ENCODE measurements around the gene RPL11. TPM values are rescaled to one million over a fixed set of nuclear protein-coding genes. Genes with fewer than 3 reads are reported as not detected.
"Not testable (repeated sequence)": the region's sequence is repeated elsewhere in the genome, so short reads cannot be mapped to it uniquely, and the experiment has no call there.

The RPL11 gene
- total RNA-seq, 1 donor from 2014 or later: 1,231 TPM

GRCh38 chr1:23684415-23684814 is 7.2 kb upstream of the RPL11 start:
- intact Hi-C loops (cut with micrococcal nuclease): no loop called here

GRCh38 chr1:23685197-23685596 is 6.4 kb upstream of the RPL11 start:
- intact Hi-C loops (cut with micrococcal nuclease): not testable (repeated sequence)

GRCh38 chr1:23687680-23688079 is 3.9 kb upstream of the RPL11 start:
- intact Hi-C loops (cut with micrococcal nuclease): not testable (repeated sequence)

GRCh38 chr1:23688281-23688680 is 3.3 kb upstream of the RPL11 start:
- intact Hi-C loops (cut with micrococcal nuclease): not testable (repeated sequence)

GRCh38 chr1:23692308-23692871 is 784 bp downstream of the RPL11 start:
- intact Hi-C loops (cut with micrococcal nuclease): no loop called here

GRCh38 chr1:23693599-23693998 is 2.0 kb downstream of the RPL11 start:
- intact Hi-C loops (cut with micrococcal nuclease): no loop called here

DNA sequence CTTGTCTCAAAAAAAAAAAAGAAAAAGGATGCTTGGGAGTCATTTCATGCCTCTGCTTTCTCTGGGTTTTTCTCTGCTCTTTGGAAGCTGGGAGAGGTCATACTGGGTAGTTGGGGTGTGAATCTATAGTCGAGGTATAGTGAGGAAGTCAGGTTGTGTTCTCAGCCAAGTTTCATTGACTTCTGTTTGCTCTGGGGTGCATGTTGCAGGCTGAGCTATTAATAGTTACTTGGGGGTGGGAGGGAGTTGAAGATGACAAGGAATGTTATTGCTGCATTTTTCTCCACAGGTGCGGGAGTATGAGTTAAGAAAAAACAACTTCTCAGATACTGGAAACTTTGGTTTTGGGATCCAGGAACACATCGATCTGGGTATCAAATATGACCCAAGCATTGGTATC is 2.8 kb downstream of the RPL11 start:
- intact Hi-C loops (cut with micrococcal nuclease): no loop called here

- intact Hi-C loops (cut with micrococcal nuclease): no loop called here
These were observed 4.1 kb downstream of the RPL11 start for GRCh38 chr1:23695667-23696066.

DNA sequence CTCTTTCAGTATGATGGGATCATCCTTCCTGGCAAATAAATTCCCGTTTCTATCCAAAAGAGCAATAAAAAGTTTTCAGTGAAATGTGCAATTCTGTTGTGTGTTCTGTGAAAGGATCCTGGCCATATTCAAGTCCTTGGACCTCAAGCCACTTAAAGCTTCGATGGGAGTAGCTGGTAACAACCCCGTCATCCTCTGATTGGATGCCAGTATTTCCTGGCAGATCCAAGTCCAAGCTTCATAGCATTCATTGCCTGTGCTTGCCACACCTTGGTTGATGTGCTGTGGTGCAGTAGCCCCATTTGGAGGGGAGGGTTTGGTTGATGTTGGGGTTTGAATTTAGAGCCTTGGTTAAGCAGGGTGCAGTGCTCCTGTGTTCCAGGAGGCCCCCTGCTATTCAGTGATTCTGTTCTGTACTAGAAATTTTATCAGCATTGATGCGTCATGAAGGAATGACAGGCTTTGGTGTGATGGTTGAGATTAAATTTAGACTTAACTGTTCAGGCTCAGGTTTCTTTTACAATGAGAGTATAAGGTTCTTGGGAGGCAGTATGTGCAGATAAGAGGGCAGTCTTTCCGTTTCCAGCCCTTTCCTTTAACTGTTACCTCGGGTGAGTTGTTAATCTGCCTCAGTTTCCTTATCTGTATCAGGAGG is 4.9 kb downstream of the RPL11 start:
- intact Hi-C loops (cut with micrococcal nuclease): no loop called here

- intact Hi-C loops (cut with micrococcal nuclease): no loop called here
These were observed 6.9 kb downstream of the RPL11 start for GRCh38 chr1:23698466-23698865.

- intact Hi-C loops (cut with micrococcal nuclease): no loop called here
These were observed 7.9 kb downstream of the RPL11 start for GRCh38 chr1:23699280-23700179.

DNA sequence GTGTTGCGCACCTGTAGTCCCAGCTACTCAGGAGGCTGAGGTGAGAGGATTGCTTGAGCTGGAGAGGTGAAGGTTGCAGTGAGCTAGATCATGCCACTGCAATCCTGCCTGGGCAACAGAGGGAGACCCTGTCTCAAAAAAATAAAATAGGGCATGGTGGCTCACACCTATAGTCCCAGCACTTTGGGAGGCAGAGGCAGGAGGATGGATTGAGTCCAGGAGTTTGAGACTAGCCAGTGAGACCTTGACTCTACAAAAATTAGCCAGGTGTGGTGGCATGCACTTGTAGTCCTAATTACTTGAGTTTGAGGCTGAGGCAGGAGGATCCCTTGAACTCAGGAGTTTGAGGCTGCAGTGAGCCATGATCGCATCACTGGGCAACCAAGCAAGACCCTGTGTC is 9.7 kb downstream of the RPL11 start:
- intact Hi-C loops (cut with micrococcal nuclease): no loop called here

DNA sequence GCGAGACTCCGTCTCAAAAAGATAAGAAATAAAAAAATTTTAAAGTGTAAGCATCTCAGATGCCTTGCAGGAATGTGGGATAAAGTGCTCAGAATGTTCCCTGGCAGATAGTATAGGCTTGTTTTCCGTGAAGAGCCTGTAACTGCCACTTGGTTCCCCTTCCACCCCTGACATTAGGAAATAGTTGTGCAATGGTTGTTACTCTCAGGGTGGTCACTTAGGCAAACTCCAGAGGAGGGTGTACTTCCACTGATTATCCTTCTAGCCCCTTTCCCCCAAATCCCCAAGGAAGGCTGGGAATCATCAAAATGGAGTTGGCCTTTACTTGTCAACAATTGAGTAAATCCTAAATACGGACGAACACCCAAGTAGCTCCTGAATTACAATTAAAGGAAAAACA is 10.4 kb downstream of the RPL11 start:
- intact Hi-C loops (cut with micrococcal nuclease): no loop called here

- intact Hi-C loops (cut with micrococcal nuclease): no loop called here
These were observed 13.4 kb downstream of the RPL11 start for GRCh38 chr1:23704834-23705495.

DNA sequence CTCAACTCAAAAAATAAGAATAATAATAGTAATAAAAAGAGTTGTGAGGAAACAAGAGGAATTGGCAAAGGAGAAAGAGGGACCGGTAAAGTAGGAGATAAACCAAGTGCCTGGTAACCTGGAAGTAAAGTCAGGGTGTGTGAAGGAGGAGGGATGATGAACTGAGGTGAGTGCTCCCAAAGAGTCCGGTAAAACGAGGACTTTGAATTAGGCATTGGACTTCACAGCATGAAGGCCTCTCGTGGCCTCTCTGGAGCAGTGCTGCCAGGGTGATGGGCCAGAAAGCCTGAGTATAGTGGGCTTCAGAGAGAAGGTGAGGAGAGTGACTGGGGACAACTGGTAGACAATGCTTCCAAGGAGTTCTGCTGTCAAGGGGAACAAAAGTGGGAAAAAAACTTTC is 17.6 kb downstream of the RPL11 start:
- intact Hi-C loops (cut with micrococcal nuclease): no loop called here

DNA sequence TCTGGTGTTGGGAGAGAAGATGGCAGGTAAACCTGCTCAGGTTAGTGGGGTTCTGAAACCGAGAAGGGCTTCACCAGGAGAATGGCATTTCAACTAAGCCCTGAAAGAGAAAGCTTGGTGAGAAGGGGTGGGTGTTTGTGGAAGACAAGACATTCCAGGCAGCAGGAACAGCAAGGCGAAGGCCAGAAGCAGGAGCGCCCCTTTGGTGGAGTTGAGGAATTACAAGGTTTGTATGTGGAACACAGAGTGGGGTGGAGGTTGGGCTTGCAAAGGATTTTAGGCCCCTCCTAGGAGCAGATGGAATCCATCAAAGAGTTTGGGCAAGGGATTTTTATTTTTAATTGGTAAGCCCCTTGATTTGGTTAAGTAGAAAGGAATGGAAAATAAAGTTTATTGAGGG is 26.9 kb downstream of the RPL11 start:
- intact Hi-C loops (cut with micrococcal nuclease): no loop called here

DNA sequence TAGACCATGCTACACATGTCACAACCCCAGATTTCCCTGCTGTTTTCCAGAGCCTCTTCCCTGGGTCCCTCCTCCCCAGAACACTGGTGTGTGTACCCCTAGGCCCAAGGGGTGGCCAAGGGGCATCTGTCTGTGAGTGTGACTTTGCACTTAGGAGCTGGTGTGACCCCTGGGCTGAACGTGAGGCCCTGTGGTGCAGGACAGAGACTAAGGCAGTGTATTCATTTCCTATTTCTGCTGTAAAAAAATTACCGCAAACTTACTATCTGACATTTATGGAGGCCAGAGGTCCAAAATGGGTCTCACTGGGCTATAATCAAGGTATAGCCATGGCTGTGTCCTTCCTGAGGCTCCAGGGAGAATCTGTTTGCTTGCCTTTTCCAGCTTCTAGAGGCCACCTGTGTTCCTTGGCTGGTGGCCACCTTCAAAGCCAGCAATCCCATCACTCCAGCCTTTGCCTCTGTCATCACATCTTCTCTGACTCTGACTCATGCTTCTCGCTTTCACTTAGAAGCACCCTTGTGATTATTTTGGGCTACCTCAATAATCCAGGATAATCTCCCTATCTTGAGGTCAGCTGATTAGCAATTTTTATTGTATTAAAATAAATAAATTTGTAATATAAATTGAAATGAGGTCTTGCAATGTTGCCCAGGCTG is 27.7 kb downstream of the RPL11 start:
- intact Hi-C loops (cut with micrococcal nuclease): no loop called here

DNA sequence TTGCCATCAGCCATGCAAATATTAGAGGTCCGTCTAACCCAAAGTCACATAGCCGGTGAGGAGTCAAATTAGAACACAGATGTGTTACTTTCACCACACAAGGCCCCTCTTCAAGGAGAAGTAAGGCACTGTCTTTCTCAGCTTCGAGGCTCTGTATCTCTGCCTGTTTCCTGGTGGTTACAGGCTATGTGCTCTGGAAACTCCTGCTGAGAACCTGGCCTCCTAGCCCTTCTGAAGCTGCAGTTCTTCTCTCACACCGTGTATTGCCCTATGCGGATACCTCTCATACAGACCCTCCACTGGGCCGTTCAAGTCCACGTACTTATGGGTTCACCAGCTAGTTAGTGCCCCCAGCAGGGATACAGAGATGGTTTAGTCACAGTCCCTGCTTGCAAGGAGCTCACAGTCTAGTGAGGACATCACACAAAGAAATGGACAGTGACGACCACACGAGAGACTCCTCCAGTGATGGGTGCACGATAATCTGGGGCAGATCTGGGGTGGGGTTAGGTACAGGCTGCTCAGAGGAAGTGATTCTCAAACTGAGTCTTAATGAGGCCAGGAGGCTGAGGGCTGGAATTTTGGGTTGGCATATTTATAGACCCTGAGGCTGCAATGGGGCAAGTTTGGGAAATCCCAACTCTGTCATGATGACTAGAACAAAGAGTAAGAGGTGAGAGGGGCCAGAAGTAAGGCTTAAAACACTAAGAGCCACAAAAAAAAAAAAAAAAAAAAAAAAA is 28.8 kb downstream of the RPL11 start:
- intact Hi-C loops (cut with micrococcal nuclease): no loop called here

DNA sequence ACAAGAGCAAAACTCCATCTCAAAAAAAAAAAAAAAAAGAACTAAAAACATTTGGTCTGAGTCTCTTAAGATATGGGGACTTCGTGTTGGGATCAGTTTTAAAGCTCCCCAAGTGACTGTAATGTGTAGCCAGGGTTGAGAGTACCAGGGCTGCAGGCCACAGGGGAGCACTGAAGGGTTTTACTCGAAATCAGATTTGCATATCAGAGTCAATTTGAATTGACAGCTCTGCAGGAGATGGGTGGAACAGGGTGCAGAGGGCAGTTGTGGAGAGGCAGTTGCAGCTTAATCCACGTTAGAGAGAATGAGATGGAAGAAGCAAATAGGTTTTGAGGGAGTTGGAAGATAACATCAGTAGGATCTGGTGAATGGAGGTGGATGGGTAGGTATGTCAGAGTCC is 31.0 kb downstream of the RPL11 start:
- intact Hi-C loops (cut with micrococcal nuclease): no loop called here

GRCh38 chr1:23726686-23727085 is 35.1 kb downstream of the RPL11 start:
- intact Hi-C loops (cut with micrococcal nuclease): no loop called here

- intact Hi-C loops (cut with micrococcal nuclease): no loop called here
These were observed 35.8 kb downstream of the RPL11 start for GRCh38 chr1:23727362-23727811.
